GDM1 (cell line): Measurements from ENCODE around the gene CD151.

Source experiments
- DNase-seq: peaks from one replicate; lab custom pipeline; 2025; lab: John Stamatoyannopoulos, UW

CD151 gene

GRCh38 chr11:815675-816432 lies 16.9 kb upstream of the CD151 start:
- DNase-seq, result no peak

DNA sequence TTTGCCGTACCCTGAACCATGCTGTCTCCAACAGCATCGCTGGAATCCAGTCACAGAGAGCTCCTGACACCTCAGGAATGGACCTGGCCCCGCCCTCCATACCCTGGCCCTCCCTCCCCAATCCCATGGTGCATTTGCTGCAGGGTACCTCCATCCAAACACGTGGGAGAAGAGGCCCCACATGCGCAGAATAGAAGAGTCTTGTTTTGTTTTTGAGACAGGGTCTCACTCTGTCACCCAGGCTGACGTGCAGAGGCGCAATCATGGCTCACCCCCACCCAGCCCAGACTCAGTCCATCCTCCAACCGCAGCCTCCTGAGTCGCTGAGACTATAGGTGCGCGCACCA lies 16.3 kb upstream of the CD151 start:
- DNase-seq, result no peak

- no peak for DNase-seq
Measured at GRCh38 chr11:818396-819128, 14.2 kb upstream of the CD151 start, which contains the start of gene PNPLA2. Gene PNPLA2, plus strand, starts transcription at chr11:818914. Its CDS starts 805 bp downstream, at chr11:819719.

DNA sequence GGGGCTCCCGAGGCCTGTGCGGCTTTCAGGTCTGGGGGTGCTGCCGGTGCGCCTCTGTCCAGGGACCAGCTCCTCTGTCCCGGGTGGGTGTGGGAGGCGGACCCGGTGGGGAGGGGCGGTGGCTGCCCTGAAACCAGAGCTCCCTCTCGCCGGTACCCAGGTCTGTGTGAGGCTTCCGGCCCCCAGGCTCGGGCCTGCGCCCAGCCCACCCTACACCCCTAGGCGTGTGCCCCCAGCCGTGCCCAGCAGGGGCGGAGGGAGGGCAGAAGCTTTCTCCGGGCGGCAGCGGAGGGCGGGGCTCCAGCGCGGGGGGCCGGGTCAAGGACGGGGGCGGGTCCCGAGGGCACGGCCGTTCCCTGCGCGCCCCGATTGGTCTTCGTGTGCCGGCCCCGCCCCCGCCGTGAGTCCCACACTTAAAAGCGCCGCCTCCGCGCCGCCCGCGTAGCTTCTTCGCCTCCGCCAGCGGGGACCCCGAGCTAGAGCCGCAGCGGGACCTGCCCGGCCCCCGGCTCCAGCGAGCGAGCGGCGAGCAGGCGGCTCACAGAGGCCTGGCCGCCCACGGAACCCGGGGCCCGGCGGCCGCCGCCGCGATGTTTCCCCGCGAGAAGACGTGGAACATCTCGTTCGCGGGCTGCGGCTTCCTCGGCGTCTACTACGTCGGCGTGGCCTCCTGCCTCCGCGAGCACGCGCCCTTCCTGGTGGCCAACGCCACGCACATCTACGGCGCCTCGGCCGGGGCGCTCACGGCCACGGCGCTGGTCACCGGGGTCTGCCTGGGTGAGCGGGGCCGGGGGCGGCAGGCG lies 13.4 kb upstream of the CD151 start:
- peak; percentile 82 for DNase-seq

- peak; percentile 74 for DNase-seq
Measured at GRCh38 chr11:819943-820649, 12.7 kb upstream of the CD151 start.

- no peak for DNase-seq
Measured at GRCh38 chr11:820655-821511, 11.9 kb upstream of the CD151 start.

DNA sequence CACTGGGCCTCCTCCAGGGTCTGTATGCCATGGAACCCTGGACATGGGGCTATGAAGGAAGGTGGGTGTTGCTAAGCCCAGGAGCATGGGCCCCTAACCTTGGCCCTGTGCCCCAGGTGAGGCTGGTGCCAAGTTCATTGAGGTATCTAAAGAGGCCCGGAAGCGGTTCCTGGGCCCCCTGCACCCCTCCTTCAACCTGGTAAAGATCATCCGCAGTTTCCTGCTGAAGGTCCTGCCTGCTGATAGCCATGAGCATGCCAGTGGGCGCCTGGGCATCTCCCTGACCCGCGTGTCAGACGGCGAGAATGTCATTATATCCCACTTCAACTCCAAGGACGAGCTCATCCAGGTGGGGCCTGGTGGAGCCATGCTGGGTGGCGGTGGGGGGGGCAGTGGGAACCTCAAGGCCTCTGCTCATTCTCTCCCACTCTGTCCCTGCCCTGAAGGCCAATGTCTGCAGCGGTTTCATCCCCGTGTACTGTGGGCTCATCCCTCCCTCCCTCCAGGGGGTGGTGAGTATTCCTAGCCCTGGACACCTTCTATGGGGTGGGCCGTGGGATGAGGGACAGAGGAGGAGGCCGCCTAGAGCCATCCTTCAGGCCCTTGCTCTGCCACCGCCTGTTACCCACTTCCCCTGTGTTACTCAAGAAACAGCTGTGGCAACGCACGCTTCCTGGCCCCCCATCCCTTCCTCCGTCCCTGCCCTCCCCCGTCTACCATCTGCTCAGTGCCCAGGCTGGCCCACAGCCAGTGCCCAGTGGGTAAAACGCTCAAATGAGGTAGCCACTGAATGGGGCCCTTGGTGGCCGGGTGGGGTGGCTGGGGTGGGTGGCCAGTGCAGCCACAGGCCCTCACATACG lies 11.0 kb upstream of the CD151 start:
- DNase-seq, result no peak

DNA sequence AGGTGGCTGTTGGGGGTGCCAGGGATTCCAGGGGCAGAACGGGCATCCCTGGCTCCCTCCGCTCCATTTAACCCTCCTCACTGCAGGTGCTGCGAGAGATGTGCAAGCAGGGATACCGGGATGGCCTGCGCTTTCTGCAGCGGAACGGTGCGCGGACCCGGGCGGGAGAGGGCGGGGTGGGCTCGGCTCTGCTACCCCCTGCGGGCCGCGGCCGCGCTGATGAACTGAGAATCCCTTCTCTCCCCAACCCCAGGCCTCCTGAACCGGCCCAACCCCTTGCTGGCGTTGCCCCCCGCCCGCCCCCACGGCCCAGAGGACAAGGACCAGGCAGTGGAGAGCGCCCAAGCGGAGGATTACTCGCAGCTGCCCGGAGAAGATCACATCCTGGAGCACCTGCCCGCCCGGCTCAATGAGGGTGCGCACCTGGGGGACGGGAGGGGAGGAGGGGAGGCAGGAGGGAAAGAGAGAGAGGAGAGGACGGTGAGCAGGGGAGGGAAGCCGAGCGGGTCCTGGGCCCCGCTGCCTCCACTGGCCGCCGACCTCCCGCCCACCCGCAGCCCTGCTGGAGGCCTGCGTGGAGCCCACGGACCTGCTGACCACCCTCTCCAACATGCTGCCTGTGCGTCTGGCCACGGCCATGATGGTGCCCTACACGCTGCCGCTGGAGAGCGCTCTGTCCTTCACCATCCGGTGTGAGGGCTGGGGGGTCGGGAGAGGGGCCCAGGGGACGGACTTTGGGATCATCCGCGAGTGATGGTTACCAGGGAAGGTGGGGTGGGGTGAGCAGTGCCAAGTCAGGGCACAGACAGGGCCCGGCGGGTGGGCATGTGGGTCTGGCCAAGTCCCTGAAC lies 9.1 kb upstream of the CD151 start:
- no peak for DNase-seq

DNA sequence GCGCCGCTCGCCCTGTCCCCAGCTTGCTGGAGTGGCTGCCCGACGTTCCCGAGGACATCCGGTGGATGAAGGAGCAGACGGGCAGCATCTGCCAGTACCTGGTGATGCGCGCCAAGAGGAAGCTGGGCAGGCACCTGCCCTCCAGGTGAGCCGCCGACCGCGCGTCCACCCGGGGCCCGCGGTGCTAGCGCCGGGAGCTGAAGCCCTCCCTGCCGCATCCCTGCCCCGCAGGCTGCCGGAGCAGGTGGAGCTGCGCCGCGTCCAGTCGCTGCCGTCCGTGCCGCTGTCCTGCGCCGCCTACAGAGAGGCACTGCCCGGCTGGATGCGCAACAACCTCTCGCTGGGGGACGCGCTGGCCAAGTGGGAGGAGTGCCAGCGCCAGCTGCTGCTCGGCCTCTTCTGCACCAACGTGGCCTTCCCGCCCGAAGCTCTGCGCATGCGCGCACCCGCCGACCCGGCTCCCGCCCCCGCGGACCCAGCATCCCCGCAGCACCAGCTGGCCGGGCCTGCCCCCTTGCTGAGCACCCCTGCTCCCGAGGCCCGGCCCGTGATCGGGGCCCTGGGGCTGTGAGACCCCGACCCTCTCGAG lies 8.4 kb upstream of the CD151 start:
- DNase-seq, result no peak

GRCh38 chr11:824942-825341 lies 7.8 kb upstream of the CD151 start:
- DNase-seq, result no peak

DNA sequence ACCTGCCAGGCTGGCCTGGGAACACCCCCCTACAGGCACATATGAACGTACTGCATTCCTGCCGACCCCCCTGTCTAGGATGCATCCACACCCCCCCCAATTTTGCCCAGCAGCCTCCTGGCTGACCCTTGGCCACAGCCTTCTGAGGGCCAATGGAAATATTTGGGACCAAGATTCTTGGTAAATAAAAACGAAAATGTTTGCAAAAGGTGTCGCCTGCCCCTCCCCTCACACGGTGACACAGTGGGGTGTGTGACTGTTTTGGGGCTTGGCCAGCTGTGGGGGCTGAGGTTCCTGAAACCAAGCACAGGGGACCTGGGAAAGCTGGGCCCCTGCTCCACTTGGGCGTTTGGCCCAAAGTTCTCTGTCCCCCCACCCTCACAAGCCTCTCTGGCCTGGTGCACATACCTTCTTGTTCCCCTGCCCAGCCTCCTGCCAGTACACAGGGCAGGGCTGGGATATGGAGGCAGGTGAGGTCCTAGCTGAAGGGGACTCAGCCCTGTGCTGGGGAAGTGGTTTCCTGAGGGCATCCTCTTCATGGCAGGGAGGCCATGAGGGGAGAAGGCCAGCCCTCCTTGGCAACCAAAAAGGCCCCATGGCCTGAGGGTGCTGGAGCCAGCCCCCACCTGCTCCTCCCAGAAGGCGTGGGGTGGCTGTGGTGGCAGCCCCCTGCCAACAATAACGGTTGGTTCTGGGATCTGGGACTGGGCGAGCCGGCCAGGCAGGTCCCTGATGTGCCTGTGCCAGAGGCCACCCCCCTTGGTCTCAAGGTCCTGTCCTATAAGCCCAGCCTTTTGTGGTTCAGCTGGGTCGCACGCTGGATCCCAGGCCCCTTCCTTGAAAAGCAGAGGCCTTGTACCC lies 7.2 kb upstream of the CD151 start:
- DNase-seq, result no peak

DNA sequence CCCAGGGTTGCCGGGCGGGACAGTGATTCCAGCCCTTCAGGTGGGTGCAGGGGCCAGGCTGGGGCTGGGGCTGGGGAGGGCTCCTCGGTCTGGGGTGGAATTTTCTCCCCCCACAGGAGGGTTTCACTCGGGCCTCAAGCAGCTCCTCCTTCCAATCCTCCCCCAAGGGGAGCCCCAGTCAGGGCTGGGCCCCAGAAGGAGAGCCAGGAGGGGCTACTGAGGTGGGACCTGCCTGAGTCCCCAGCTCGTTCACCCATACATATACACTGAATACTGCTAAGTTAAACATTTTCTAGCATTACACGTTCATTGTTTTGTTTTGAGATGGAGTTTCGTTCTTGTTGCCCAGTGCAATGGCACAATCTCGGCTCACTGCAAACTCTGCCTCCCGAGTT lies 6.5 kb upstream of the CD151 start:
- no peak for DNase-seq

DNA sequence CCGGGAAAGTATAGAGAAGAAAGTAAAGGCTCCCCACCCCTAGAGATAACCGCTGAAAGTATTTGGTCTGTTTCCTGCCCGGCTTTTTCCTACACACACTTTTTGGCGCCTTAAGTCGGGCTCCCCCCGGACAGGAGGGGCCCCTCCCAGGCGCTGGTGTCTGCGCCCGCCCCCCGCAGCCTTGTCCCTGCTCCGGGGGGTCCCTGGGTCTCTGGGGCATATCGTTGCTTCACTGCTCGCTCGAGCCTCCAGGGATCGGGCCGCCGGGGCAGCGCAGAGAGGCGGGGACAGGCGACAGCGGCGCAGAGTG lies 6.0 kb upstream of the CD151 start:
- no peak for DNase-seq

DNA sequence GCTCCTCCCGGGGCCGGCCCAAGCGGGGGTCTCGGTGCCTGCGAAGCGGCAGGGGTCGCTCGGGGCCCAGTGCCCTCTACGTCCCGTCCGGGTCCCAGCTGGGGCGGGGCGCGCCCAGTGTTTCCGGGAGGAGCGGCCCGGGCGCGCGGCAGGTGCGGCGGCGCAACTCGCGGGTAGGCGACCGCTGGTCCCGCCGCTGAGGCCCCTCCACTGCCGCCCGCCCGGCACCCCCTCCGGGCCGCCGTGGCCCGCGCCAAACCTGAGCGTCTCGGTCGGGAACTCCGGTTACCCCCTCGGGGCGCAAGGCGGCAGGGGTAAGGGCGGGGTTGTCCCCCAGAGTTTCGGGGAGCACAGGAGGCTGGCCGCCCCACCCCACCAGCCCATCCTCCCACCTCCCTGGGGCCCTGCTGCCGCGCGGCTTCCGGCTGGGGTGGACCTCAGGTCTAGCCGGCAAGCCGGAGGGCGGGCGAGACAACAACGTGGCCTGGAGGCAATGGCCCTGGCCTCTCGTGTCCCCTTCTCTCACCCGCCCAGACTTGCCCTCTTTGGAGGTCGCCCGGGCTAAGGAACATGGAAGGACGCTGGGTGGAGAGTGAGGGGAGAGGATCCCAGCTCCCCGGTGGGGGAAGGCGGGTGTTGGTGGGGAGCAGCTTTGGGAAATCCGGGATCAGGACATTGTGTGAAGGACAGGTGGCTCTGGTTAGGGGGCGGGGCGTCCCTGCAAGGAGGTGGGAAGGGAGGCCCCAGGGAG lies 5.4 kb upstream of the CD151 start:
- DNase-seq, result no peak

DNA sequence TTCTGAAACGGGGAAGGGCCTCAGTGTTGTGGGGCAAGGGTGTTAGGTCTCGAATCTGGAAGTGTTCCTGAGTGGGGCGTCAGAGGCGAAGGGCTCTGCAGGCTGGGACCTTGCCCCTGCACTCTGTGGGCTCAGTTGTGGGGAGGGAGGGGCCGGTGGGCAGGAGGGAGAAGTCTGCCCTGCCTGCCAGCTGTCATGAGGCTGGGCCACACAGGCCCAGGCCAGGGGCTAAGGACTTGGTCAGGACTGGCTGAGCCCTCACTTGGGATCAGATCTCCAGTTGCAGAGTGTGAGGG lies 4.9 kb upstream of the CD151 start, which contains the start of gene CRACR2B:
CRACR2B (plus strand) TSS at position 23 of the 296 bp plus-strand sequence. CDS start 689 bp downstream, outside the sequence.
- no peak for DNase-seq

DNA sequence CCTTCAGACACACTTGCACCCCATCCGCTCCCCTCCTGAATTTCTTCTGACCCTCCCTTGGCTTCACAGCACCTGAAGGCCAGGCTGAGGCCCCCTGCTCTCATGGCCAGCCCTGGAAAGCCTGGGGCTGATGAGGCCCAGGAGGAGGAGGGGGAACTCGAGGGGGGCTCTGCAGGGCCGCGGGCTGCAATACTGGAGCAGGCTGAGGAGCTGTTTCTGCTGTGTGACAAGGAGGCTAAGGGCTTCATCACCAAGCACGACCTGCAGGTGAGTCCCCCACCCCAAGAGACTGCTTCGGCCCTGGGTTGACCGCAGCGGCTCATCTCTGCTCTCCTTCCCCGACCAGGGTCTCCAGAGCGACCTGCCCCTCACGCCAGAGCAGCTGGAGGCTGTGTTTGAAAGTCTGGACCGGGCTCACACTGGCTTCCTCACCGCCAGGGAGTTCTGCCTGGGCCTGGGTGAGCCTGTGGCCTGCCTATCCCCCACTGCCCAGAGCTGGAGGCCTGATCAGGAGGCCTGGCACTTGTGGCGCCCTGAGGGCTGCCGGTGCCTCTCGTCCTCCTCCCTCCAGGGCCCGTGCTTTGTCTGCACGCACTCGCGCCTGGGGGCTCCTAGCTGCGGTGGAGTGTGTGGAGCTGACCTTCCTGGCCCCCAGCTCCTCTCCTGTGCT lies 4.1 kb upstream of the CD151 start:
- DNase-seq, result peak; percentile 42
